HG02852 (cell line): ENCODE data around the gene ZNF346.
A peak's percentile ranks its signal among the peaks of the same experiment; 100 is the strongest.

Experiments used
- ATAC-seq: cut with Tn5 transposase; IDR thresholded peaks from one replicate; pipeline ENCODE4 v1.9.1; 2021; ENCODE audit warnings: mild to moderate bottlenecking, moderate library complexity; ENCODE audit not compliant: unreplicated experiment

Gene ZNF346

GRCh38 chr5:177113566-177114424, 91.3 kb downstream of the ZNF346 start:
- peak; percentile 37 for ATAC-seq

- peak; percentile 80 for ATAC-seq
Measured at GRCh38 chr5:177116631-177117373, 94.3 kb downstream of the ZNF346 start.

- ATAC-seq = no peak
Measured at GRCh38 chr5:177117441-177118045, 95.0 kb downstream of the ZNF346 start.

- no peak for ATAC-seq
Measured at GRCh38 chr5:177122566-177122965, 100.1 kb downstream of the ZNF346 start.

GRCh38 chr5:177123789-177124485, 101.4 kb downstream of the ZNF346 start:
- ATAC-seq = no peak

GRCh38 chr5:177124486-177124991, 102.0 kb downstream of the ZNF346 start:
- no peak for ATAC-seq

GRCh38 chr5:177126771-177127170, 104.3 kb downstream of the ZNF346 start:
- no peak for ATAC-seq

- no peak for ATAC-seq
Measured at GRCh38 chr5:177128551-177128981, 106.1 kb downstream of the ZNF346 start.

GRCh38 chr5:177130211-177131018, 107.9 kb downstream of the ZNF346 start:
- ATAC-seq = no peak
